ENCODE results near the gene LMAN2.
"Not testable (repeated sequence)": the region's sequence is repeated elsewhere in the genome, so short reads cannot be mapped to it uniquely, and the experiment has no call there.

The LMAN2 gene

GRCh38 chr5:177367323-177367848 lies 15.9 kb upstream of the LMAN2 start:
- in situ Hi-C loops (cut with MboI; ENCODE audit: low pct_unique_long_range_greater_than_20kb, low sequenced_read_pairs) = no loop called here
- DNase-seq = no peak

GRCh38 chr5:177366528-177367322 lies 15.3 kb upstream of the LMAN2 start:
- DNase-seq = no peak
- in situ Hi-C loops (cut with MboI; ENCODE audit: low pct_unique_long_range_greater_than_20kb, low sequenced_read_pairs) = no loop called here

- in situ Hi-C loops (cut with MboI; ENCODE audit: low pct_unique_long_range_greater_than_20kb, low sequenced_read_pairs) = no loop called here
These were observed 14.5 kb upstream of the LMAN2 start for GRCh38 chr5:177365845-177366527.

GRCh38 chr5:177364159-177364962 lies 12.9 kb upstream of the LMAN2 start:
- in situ Hi-C loops (cut with MboI; ENCODE audit: low pct_unique_long_range_greater_than_20kb, low sequenced_read_pairs) = no loop called here
- no peak for DNase-seq

More at GRCh38 chr5:177365845-177366527, 14.5 kb upstream of the LMAN2 start:
- no peak for DNase-seq

- in situ Hi-C loops (cut with MboI; ENCODE audit: low pct_unique_long_range_greater_than_20kb, low sequenced_read_pairs) = no loop called here
- DNase-seq = no peak
These were observed 12.1 kb upstream of the LMAN2 start for GRCh38 chr5:177363565-177363964.

- DNase-seq = peak; percentile 64
- in situ Hi-C loops (cut with MboI; ENCODE audit: low pct_unique_long_range_greater_than_20kb, low sequenced_read_pairs) = no loop called here
These were observed 11.4 kb upstream of the LMAN2 start for GRCh38 chr5:177362610-177363507.

GRCh38 chr5:177362292-177362609 lies 10.8 kb upstream of the LMAN2 start:
- in situ Hi-C loops (cut with MboI; ENCODE audit: low pct_unique_long_range_greater_than_20kb, low sequenced_read_pairs) = no loop called here

GRCh38 chr5:177361418-177362291 lies 10.2 kb upstream of the LMAN2 start:
- DNase-seq = peak; percentile 57
- in situ Hi-C loops (cut with MboI; ENCODE audit: low pct_unique_long_range_greater_than_20kb, low sequenced_read_pairs) = no loop called here

More at GRCh38 chr5:177362292-177362609, 10.8 kb upstream of the LMAN2 start:
- DNase-seq = no peak

- in situ Hi-C loops (cut with MboI; ENCODE audit: low pct_unique_long_range_greater_than_20kb, low sequenced_read_pairs); DNase-seq: not testable (repeated sequence)
These were observed 9.3 kb upstream of the LMAN2 start for GRCh38 chr5:177360740-177361139.

GRCh38 chr5:177359860-177360259 lies 8.4 kb upstream of the LMAN2 start:
- in situ Hi-C loops (cut with MboI; ENCODE audit: low pct_unique_long_range_greater_than_20kb, low sequenced_read_pairs) = no loop called here
- no peak for DNase-seq

- in situ Hi-C loops (cut with MboI; ENCODE audit: low pct_unique_long_range_greater_than_20kb, low sequenced_read_pairs) = no loop called here
- DNase-seq = no peak
These were observed 8.0 kb upstream of the LMAN2 start for GRCh38 chr5:177359451-177359851.

- DNase-seq = no peak
- in situ Hi-C loops (cut with MboI; ENCODE audit: low pct_unique_long_range_greater_than_20kb, low sequenced_read_pairs) = no loop called here
These were observed 6.9 kb upstream of the LMAN2 start for GRCh38 chr5:177358370-177358819.

GRCh38 chr5:177357459-177358351 lies 6.2 kb upstream of the LMAN2 start, which contains the start of gene RGS14:
TSS of gene RGS14 (plus strand) at chr5:177357924. CDS start at chr5:177358025, 101 bp downstream.
- in situ Hi-C loops (cut with MboI; ENCODE audit: low pct_unique_long_range_greater_than_20kb, low sequenced_read_pairs) = no loop called here
- peak; percentile 95 for DNase-seq

- in situ Hi-C loops (cut with MboI; ENCODE audit: low pct_unique_long_range_greater_than_20kb, low sequenced_read_pairs) = no loop called here
- DNase-seq = no peak
These were observed 5.6 kb upstream of the LMAN2 start for GRCh38 chr5:177357146-177357458.

- in situ Hi-C loops (cut with MboI; ENCODE audit: low pct_unique_long_range_greater_than_20kb, low sequenced_read_pairs) = no loop called here
- DNase-seq = no peak
These were observed 5.3 kb upstream of the LMAN2 start for GRCh38 chr5:177356746-177357145.

- in situ Hi-C loops (cut with MboI; ENCODE audit: low pct_unique_long_range_greater_than_20kb, low sequenced_read_pairs) = no loop called here
- DNase-seq = peak; percentile 44
These were observed 4.3 kb upstream of the LMAN2 start for GRCh38 chr5:177355868-177356168.
